ENCODE results near the gene TAGLN2. TPM values are rescaled to one million over a fixed set of nuclear protein-coding genes. Genes with fewer than 3 reads are reported as not detected.

The TAGLN2 gene
- total RNA-seq, 1 experiment from 2014 or later: 464 TPM

- H3K36me3 Mint-ChIP-seq (ENCODE audit: insufficient read depth, unreplicated experiment): no peaks in the 10 kb centered on the region
- no peak overlapping the region for H3K27ac Mint-ChIP-seq (ENCODE audit: low read depth, unreplicated experiment)
- H3K4me3 Mint-ChIP-seq (ENCODE audit: unreplicated experiment): no peak overlapping the region
- DNase-seq (ENCODE audit: unreplicated experiment): no peak
- TF ChIP-seq CTCF (IDR thresholded peaks at IDR 0.05; ENCODE audit: unreplicated experiment): no peak
- ChIA-PET POLR2A (interaction anchor here (1.2 to 4.4 kb wide), 4 partner anchors 9 to 91 kb away, joined by 3 to 38 read pairs (median 8); no protein-coding TSS in a partner anchor), CTCF (interaction anchor here (0.6 to 52.4 kb wide), 15 partner anchors 10 to 767 kb away, joined by 3 to 1675 read pairs (median 6); partner anchors contain the start of gene TAGLN2)
- intact Hi-C loops (cut with micrococcal nuclease): no loop called here
- peaks cover 25% of the 10 kb centered on the region for H3K4me1 Mint-ChIP-seq (ENCODE audit: insufficient read depth, unreplicated experiment)
- no peaks in the 10 kb centered on the region for H3K27me3 Mint-ChIP-seq (ENCODE audit: insufficient read depth, unreplicated experiment)
- no TSS peak for BruUV-seq (replicated peaks)
- H3K9me3 Mint-ChIP-seq (ENCODE audit: unreplicated experiment): no peaks in the 10 kb centered on the region
These were observed 14.8 kb upstream of the TAGLN2 start for GRCh38 chr1:159940006-159940620.

- no peaks in the 10 kb centered on the region for H3K27me3 Mint-ChIP-seq (ENCODE audit: insufficient read depth, unreplicated experiment)
- H3K9me3 Mint-ChIP-seq (ENCODE audit: unreplicated experiment): no peaks in the 10 kb centered on the region
- no peaks in the 10 kb centered on the region for H3K36me3 Mint-ChIP-seq (ENCODE audit: insufficient read depth, unreplicated experiment)
- no TSS peak for BruUV-seq (replicated peaks)
- H3K4me3 Mint-ChIP-seq (ENCODE audit: unreplicated experiment): no peak overlapping the region
- peaks cover 21% of the 10 kb centered on the region for H3K4me1 Mint-ChIP-seq (ENCODE audit: insufficient read depth, unreplicated experiment)
- CTCF ChIA-PET: interaction anchor here (0.6 to 52.4 kb wide), 20 partner anchors 10 to 313 kb away, joined by 3 to 1675 read pairs (median 4); partner anchors contain the start of gene TAGLN2
- TF ChIP-seq CTCF (IDR thresholded peaks at IDR 0.05; ENCODE audit: unreplicated experiment): no peak
- intact Hi-C loops (cut with micrococcal nuclease): loop anchor here (10.0 kb wide), 2 partner anchors 135 to 435 kb away; partner anchors contain the start of gene KCNJ10
- POLR2A ChIA-PET: interaction anchor here (0.8 to 4.4 kb wide), 5 partner anchors 9 to 91 kb away, joined by 4 to 38 read pairs (median 7); partner anchors contain the start of gene TAGLN2
- no peak for DNase-seq (ENCODE audit: unreplicated experiment)
- H3K27ac Mint-ChIP-seq (ENCODE audit: low read depth, unreplicated experiment): no peak overlapping the region
These were observed 14.3 kb upstream of the TAGLN2 start for GRCh38 chr1:159939678-159940002.

GRCh38 chr1:159938905-159939677 is 13.8 kb upstream of the TAGLN2 start:
- CTCF ChIA-PET: interaction anchor here (0.6 to 52.4 kb wide), 25 partner anchors 9 to 777 kb away, joined by 3 to 1675 read pairs (median 4); partner anchors contain the start of genes KCNJ9 and TAGLN2
- intact Hi-C loops (cut with micrococcal nuclease): loop anchor here (10.0 kb wide), 2 partner anchors 136 to 436 kb away; partner anchors contain the start of gene KCNJ10
- no peak for TF ChIP-seq CTCF (IDR thresholded peaks at IDR 0.05; ENCODE audit: unreplicated experiment)
- no peak for DNase-seq (ENCODE audit: unreplicated experiment)
- Mint-ChIP-seq H3K4me1 (ENCODE audit: insufficient read depth, unreplicated experiment) (peaks cover 15% of the 10 kb centered on the region), H3K27ac (ENCODE audit: low read depth, unreplicated experiment) (no peak overlapping the region), H3K4me3 (ENCODE audit: unreplicated experiment) (no peak overlapping the region), H3K9me3 (ENCODE audit: unreplicated experiment) (no peaks in the 10 kb centered on the region), H3K36me3 (ENCODE audit: insufficient read depth, unreplicated experiment) (no peaks in the 10 kb centered on the region), H3K27me3 (ENCODE audit: insufficient read depth, unreplicated experiment) (no peaks in the 10 kb centered on the region)
- no TSS peak for BruUV-seq (replicated peaks)
- POLR2A ChIA-PET: interaction anchor here (0.8 to 4.4 kb wide), 8 partner anchors 10 to 94 kb away, joined by 3 to 38 read pairs (median 4); partner anchors contain the start of gene TAGLN2
